Stimulated activated naive B cell treated with anti-CD40 and anti-IgM and Interleukin-4, amounts not matched to agents 10 μg/mL and 1 μg/mL and 100 μg/mL, for 72 hours (primary cell): ENCODE data around the gene PSTPIP2.
"Not testable (repeated sequence)": the region's sequence is repeated elsewhere in the genome, so short reads cannot be mapped to it uniquely, and the experiment has no call there.

Experiments
- ATAC-seq, 2 donors: fragments of 150-1000 bp; cut with Tn5 transposase; replicated peaks; 2 replicates each; pipeline ENCODE4 v1.10.0; 2021; ENCODE audit warnings: moderate library complexity in 1 of 2
- DNase-seq: peaks from one replicate; pipeline ENCODE4 v3.0.0; 2021
- H3K27ac Mint-ChIP-seq: one replicate; pipeline ENCODE4 v1.8.0; 2022; ENCODE audit warnings: mild to moderate bottlenecking, mixed read lengths
- H3K27me3 Mint-ChIP-seq, 2 donors: one replicate each; pipeline ENCODE4 v1.8.0; 2022; ENCODE audit warnings: mixed read lengths in 2 of 2
- H3K36me3 Mint-ChIP-seq, 2 donors: one replicate each; pipeline ENCODE4 v1.8.0; 2022; ENCODE audit warnings: mixed read lengths in 2 of 2, mild to moderate bottlenecking in 1 of 2
- H3K4me1 Mint-ChIP-seq, 2 donors: one replicate each; pipeline ENCODE4 v1.8.0; 2022; ENCODE audit warnings: mixed read lengths in 2 of 2, mild to moderate bottlenecking in 1 of 2
- H3K4me3 Mint-ChIP-seq, 2 donors: one replicate each; pipeline ENCODE4 v1.8.0; 2022; ENCODE audit warnings: mild to moderate bottlenecking in 2 of 2, mixed read lengths in 2 of 2, moderate library complexity in 1 of 2
- H3K9me3 Mint-ChIP-seq, 2 donors: one replicate each; pipeline ENCODE4 v1.8.0; 2022; ENCODE audit warnings: mixed read lengths in 2 of 2, mild to moderate bottlenecking in 1 of 2

PSTPIP2 gene, protein sequence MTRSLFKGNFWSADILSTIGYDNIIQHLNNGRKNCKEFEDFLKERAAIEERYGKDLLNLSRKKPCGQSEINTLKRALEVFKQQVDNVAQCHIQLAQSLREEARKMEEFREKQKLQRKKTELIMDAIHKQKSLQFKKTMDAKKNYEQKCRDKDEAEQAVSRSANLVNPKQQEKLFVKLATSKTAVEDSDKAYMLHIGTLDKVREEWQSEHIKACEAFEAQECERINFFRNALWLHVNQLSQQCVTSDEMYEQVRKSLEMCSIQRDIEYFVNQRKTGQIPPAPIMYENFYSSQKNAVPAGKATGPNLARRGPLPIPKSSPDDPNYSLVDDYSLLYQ

DNA sequence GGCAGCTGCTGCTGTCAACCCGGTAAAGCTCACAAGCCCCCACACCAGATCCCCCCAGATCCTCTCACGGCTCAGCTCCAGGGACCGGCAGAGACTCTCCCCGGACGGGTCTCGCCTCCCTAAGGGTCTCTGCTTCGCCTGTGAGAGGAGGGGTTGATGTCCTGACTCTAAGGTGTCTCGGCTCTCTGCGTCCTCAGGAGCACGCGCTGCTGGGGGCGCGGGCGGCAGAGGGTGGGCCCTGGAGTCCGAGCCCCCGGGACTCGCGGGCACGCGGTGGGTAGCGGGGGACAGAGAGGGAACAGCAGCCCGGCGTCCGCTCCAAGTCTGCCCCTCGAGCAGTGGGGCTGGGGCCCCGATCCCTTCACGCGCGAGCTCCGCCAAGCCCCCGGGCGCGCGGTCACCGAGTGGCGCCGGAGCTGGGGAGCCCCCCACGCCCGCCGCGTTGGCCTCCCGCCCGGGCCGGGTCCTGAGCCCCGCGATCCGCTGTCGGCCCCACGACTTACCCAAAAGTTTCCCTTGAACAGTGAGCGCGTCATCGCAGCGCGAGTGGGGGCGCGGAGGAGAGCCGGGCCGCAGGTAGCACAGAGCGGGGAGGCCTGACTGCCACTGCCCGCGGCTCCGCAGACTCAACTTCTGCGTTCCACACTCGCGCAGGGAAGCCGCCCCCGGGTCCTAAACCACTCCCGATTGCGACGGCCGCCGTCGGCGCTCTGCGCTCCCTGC is at the start of gene PSTPIP2:
Gene PSTPIP2 (minus strand): TSS at position 608 of the 723 bp plus-strand sequence. CDS start 72 bp downstream, at position 536.
- Mint-ChIP-seq H3K27me3 (peaks cover 19% of the 10 kb centered on the region in 2 donors), H3K4me3 (peak within 1 kb of the TSS; percentile 81 to 86), H3K36me3 (peaks cover 3 to 18% of the 10 kb centered on the region in 2 donors), H3K9me3 (no peaks in the 10 kb centered on the region), H3K4me1 (peaks cover 24 to 38% of the 10 kb centered on the region in 2 donors), H3K27ac (peak within 1 kb of the TSS; percentile 78)
- peak; percentile 53 for DNase-seq
- ATAC-seq = peak; percentile 72 to 76

DNA sequence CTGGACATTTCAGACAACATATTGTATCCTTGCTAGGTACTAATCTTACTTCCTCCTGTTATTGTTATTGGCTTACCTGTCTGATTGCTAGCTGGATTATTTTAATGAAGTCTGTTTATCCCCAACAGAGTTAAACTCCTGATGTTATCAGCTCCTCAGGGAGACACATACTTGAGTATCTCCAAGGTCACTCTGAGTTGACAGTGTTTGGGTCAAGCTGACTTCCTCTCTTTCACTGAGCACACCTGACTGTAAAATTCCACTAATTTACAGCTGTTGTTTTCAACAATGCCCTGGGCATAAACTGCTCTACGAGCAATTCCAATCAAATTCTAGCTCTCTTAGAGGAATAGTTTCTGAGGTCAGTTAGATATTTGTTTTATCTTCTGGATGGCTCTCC is 41.7 kb upstream of the PSTPIP2 start:
- H3K9me3 Mint-ChIP-seq = no peaks in the 10 kb centered on the region
- no peak overlapping the region for H3K27ac Mint-ChIP-seq
- no peaks in the 10 kb centered on the region for H3K27me3 Mint-ChIP-seq
- H3K4me3 Mint-ChIP-seq = no peak overlapping the region
- no peak for ATAC-seq
- DNase-seq = no peak
- H3K36me3 Mint-ChIP-seq = peaks cover 25 to 51% of the 10 kb centered on the region in 2 donors
- H3K4me1 Mint-ChIP-seq = peaks cover 3 to 6% of the 10 kb centered on the region in 2 donors

- DNase-seq (no peak), ATAC-seq (no peak)
- no peaks in the 10 kb centered on the region for H3K27me3 Mint-ChIP-seq
- no peak overlapping the region for H3K4me3 Mint-ChIP-seq
- H3K4me1 Mint-ChIP-seq = peaks cover 3 to 21% of the 10 kb centered on the region in 2 donors
- H3K36me3 Mint-ChIP-seq = peaks cover 15 to 42% of the 10 kb centered on the region in 2 donors
- H3K9me3 Mint-ChIP-seq = no peaks in the 10 kb centered on the region
- no peak overlapping the region for H3K27ac Mint-ChIP-seq
These were observed 38.3 kb upstream of the PSTPIP2 start for GRCh38 chr18:46110406-46110805.

- DNase-seq = no peak
- no peak for ATAC-seq
- peaks cover 7 to 28% of the 10 kb centered on the region in 2 donors for H3K4me1 Mint-ChIP-seq
- H3K9me3 Mint-ChIP-seq = no peaks in the 10 kb centered on the region
- no peaks in the 10 kb centered on the region for H3K27me3 Mint-ChIP-seq
- H3K4me3 Mint-ChIP-seq = no peak overlapping the region
- no peak overlapping the region for H3K27ac Mint-ChIP-seq
- peaks cover 16 to 40% of the 10 kb centered on the region in 2 donors for H3K36me3 Mint-ChIP-seq
These were observed 37.3 kb upstream of the PSTPIP2 start for GRCh38 chr18:46109386-46109785.

DNA sequence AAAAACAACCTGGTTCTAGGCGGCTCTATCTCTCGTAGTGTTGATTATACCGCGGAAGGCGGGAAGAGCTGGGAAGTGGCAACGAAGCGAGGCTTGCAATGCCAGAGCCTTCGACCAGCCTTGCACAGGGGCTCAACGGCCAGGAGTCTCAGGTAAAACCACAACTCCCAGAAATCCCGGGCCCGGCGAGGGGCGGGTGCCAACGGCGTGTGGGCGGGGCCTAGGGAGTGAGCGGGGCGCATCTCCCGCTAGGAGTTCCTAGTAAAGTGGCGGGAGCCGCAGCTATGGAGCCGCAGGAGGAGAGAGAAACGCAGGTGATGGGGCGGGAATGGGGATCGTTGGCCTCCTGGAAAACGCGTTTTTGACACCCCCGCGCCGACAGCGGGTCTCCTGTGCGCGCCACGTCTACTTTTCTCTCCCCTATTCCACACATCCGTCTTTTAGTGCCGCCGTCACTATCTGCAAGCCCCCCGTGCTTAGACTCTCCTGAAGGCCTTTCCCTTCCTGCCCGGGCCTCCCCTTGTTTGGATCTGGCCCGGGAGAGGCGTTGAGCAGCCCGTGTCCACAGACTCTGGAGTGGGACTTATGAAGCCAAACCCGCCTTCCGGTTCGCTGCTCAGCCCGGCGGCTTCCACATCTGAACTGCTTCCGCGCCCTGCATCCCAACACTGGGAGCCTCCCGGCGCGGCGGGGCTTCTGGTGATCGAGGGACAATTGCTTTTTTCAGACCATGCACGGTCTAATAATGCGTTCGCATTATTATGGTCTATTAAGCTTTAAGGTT is 32.3 kb upstream of the PSTPIP2 start, which contains the start of gene HAUS1:
Gene HAUS1 (plus strand): TSS at position 258 of the 784 bp plus-strand sequence. CDS start 27 bp downstream, at position 285.
- DNase-seq (peak; percentile 72), ATAC-seq (peak; percentile 93 to 95)
- peaks cover 4 to 13% of the 10 kb centered on the region in 2 donors for H3K36me3 Mint-ChIP-seq
- no peaks in the 10 kb centered on the region for H3K9me3 Mint-ChIP-seq
- no peaks in the 10 kb centered on the region for H3K27me3 Mint-ChIP-seq
- H3K27ac Mint-ChIP-seq = peak within 1 kb of the TSS; percentile 95
- H3K4me1 Mint-ChIP-seq = peaks cover 7 to 33% of the 10 kb centered on the region in 2 donors
- H3K4me3 Mint-ChIP-seq = peak within 1 kb of the TSS; percentile 95 to 100

GRCh38 chr18:46099463-46099862 is 27.4 kb upstream of the PSTPIP2 start:
- Mint-ChIP-seq H3K4me1 (peaks cover 7 to 24% of the 10 kb centered on the region in 2 donors), H3K4me3 (no peak overlapping the region), H3K9me3 (no peaks in the 10 kb centered on the region), H3K27me3 (no peaks in the 10 kb centered on the region), H3K36me3 (peaks cover 6 to 14% of the 10 kb centered on the region in 2 donors), H3K27ac (no peak overlapping the region)
- ATAC-seq (no peak), DNase-seq (no peak)

DNA sequence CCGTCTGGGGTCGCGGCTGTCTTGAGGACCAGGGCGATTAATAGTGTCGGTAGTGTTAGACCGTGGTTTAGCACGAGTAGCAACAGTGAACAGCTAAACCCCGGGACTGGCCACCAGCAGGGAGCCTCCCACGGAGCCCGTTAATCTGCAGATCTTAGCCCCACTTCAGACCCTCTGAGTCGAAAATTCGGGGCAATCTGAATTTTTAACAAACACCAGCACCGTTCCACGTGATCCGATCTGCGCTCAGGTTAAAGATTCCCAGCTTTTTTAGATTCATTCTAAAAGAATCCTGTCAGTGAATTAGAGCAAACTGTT is 26.5 kb upstream of the PSTPIP2 start:
- DNase-seq (no peak), ATAC-seq (peak in 1 of 2 donors; percentile 1)
- Mint-ChIP-seq H3K4me3 (peak overlapping the region; percentile 89 to 96), H3K36me3 (peaks cover 11 to 19% of the 10 kb centered on the region in 2 donors), H3K4me1 (peaks cover 9 to 23% of the 10 kb centered on the region in 2 donors), H3K9me3 (no peaks in the 10 kb centered on the region), H3K27ac (peak overlapping the region; percentile 97), H3K27me3 (no peaks in the 10 kb centered on the region)

DNA sequence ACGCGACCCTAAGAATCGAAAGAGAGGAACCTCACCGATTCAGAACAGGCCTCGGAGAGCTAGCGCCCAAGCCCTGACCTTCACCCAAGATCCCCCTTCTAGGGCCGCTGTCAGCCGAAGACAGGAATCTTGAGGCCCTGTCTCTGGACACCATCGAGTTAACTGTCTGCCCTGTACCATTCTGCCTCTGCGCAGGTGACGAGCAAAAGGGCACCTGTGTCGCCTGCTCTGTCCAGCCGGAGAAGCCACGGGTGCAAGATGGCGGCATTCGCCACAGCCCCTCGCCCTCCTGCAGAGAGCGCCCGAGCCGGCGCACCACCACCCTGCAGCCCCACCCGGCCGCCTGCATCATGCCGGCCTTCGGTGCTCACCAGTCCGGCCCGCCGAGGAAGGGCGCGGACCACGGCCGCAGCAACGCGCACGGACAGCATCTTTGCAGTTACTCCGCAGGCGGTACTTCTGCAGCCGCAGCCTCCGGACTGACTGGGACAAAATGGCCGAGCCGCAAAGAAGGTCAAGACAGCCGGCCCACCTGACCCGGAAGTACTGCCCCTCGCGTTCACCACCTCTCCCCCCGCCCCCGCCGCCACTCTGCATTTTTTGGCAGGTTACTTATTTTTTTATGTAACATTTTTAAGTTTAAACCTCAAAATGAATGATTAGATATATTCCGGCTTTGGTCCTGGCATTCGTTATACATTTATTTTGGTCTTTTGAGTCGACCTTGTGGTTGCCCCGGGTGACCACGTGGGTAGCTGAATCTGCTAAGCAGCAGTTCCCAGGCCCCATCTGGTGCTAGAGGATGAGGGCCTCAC is 25.9 kb upstream of the PSTPIP2 start, which contains the start of gene ATP5F1A:
Gene ATP5F1A (minus strand): TSS at position 496 of the 815 bp plus-strand sequence. CDS start 65 bp downstream, at position 431.
- ATAC-seq = peak; percentile 89 to 92
- H3K9me3 Mint-ChIP-seq = no peaks in the 10 kb centered on the region
- peaks cover 16 to 19% of the 10 kb centered on the region in 2 donors for H3K36me3 Mint-ChIP-seq
- peaks cover 7 to 19% of the 10 kb centered on the region in 2 donors for H3K4me1 Mint-ChIP-seq
- DNase-seq = peak; percentile 79
- H3K4me3 Mint-ChIP-seq = peak within 1 kb of the TSS; percentile 89 to 96
- H3K27me3 Mint-ChIP-seq = no peaks in the 10 kb centered on the region
- H3K27ac Mint-ChIP-seq = peak within 1 kb of the TSS; percentile 97

GRCh38 chr18:46097431-46097800 is 25.4 kb upstream of the PSTPIP2 start:
- H3K4me1 Mint-ChIP-seq = peaks cover 7 to 18% of the 10 kb centered on the region in 2 donors
- ATAC-seq (peak; percentile 10 to 13), DNase-seq (no peak)
- no peaks in the 10 kb centered on the region for H3K9me3 Mint-ChIP-seq
- H3K27ac Mint-ChIP-seq = peak overlapping the region; percentile 97
- no peaks in the 10 kb centered on the region for H3K27me3 Mint-ChIP-seq
- H3K36me3 Mint-ChIP-seq = peaks cover 16 to 19% of the 10 kb centered on the region in 2 donors
- H3K4me3 Mint-ChIP-seq = peak overlapping the region; percentile 89 to 96

GRCh38 chr18:46096651-46097300 is 24.7 kb upstream of the PSTPIP2 start:
- H3K9me3 Mint-ChIP-seq = no peaks in the 10 kb centered on the region
- ATAC-seq = no peak
- H3K27me3 Mint-ChIP-seq = no peaks in the 10 kb centered on the region
- H3K36me3 Mint-ChIP-seq = peaks cover 16 to 20% of the 10 kb centered on the region in 2 donors
- H3K4me3 Mint-ChIP-seq = peak overlapping the region; percentile 89 to 96
- H3K4me1 Mint-ChIP-seq = peaks cover 7 to 18% of the 10 kb centered on the region in 2 donors
- DNase-seq = no peak
- peak overlapping the region; percentile 97 for H3K27ac Mint-ChIP-seq

GRCh38 chr18:46095532-46095931 is 23.5 kb upstream of the PSTPIP2 start:
- Mint-ChIP-seq H3K4me3 (peak overlapping the region in 1 of 2 donors; percentile 43), H3K4me1 (peaks cover 9 to 24% of the 10 kb centered on the region in 2 donors), H3K9me3 (no peaks in the 10 kb centered on the region), H3K36me3 (peaks cover 20 to 28% of the 10 kb centered on the region in 2 donors), H3K27ac (peak overlapping the region; percentile 20), H3K27me3 (no peaks in the 10 kb centered on the region)
- ATAC-seq (no peak), DNase-seq (no peak)

- H3K4me3 Mint-ChIP-seq, H3K9me3 Mint-ChIP-seq, ATAC-seq, H3K27me3 Mint-ChIP-seq, H3K27ac Mint-ChIP-seq, DNase-seq: not testable (repeated sequence)
- peaks cover 38 to 51% of the 10 kb centered on the region in 2 donors for H3K36me3 Mint-ChIP-seq
- H3K4me1 Mint-ChIP-seq = peaks cover 3 to 13% of the 10 kb centered on the region in 2 donors
These were observed 16.4 kb upstream of the PSTPIP2 start for GRCh38 chr18:46088501-46088900.

DNA sequence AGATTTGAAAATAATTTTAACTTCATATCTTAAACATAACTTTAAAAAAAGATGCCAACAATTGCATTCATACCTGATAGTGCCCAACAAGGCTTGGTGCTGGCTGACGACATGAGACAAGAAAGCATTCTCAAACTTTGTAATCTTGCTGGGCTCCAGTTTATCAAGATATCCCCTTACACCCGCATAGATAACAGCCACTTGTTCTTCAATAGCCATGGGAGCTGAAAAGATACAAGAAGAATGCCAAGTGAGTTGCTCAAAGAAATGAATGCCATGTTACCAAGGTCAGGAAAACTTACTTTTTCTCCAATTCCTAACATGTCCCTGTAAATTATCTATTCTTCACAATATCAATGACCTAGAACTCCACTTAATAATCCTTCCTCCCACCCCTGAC is 12.4 kb upstream of the PSTPIP2 start:
- Mint-ChIP-seq H3K27ac (no peak overlapping the region), H3K4me1 (peaks cover 0 to 7% of the 10 kb centered on the region in 2 donors), H3K36me3 (peaks cover 37 to 54% of the 10 kb centered on the region in 2 donors), H3K4me3 (no peak overlapping the region), H3K9me3 (no peaks in the 10 kb centered on the region), H3K27me3 (no peaks in the 10 kb centered on the region)
- ATAC-seq = no peak
- DNase-seq = no peak
